CD4-positive, CD25-positive, alpha-beta regulatory T cell (primary cell): ENCODE results near the gene CRCP. TPM values are rescaled to one million over a fixed set of nuclear protein-coding genes. Genes with fewer than 3 reads are reported as not detected.
"Not testable (repeated sequence)": the region's sequence is repeated elsewhere in the genome, so short reads cannot be mapped to it uniquely, and the experiment has no call there.

Experiments
- ATAC-seq, 2 donors: fragments of 150-1000 bp; cut with Tn5 transposase; one replicate each; pipeline ENCODE4 v1.10.0; 2021; ENCODE audit warnings: low read depth in 2 of 2, moderate number of reproducible peaks in 2 of 2, moderate library complexity in 1 of 2
- DNase-seq, 3 donors: peaks; one replicate each; pipeline versions ENCODE4 v3.0.0 to v3.0.0-alpha.2; 2012 to 2022; ENCODE audit warnings: mixed read lengths in 1 of 3
- H3K27ac ChIP-seq: one replicate; pipeline ENCODE4 v1.7.0; 2013; ENCODE audit warnings: mild to moderate bottlenecking, low read length; ENCODE audit not compliant: insufficient read depth, poor library complexity, severe bottlenecking
- H3K27me3 ChIP-seq: one replicate; pipeline ENCODE4 v1.7.0; 2013; ENCODE audit warnings: low read length; ENCODE audit not compliant: control insufficient read depth, insufficient read depth
- H3K36me3 ChIP-seq: one replicate; pipeline ENCODE4 v1.7.0; 2013; ENCODE audit warnings: mild to moderate bottlenecking, low read length, moderate library complexity; ENCODE audit not compliant: control insufficient read depth, insufficient read depth
- H3K4me1 ChIP-seq: 2 replicates; pipeline ENCODE4 v1.7.0; 2013; ENCODE audit warnings: mild to moderate bottlenecking, low read length; ENCODE audit not compliant: insufficient read depth, control insufficient read depth, poor library complexity, severe bottlenecking
- H3K4me3 ChIP-seq: one replicate; pipeline ENCODE4 v1.7.0; 2013; ENCODE audit warnings: low read depth, mild to moderate bottlenecking, low read length, moderate library complexity
- H3K9me3 ChIP-seq, 2 experiments: 1 replicate in 1 of 2; 2 replicates in 1 of 2; pipeline ENCODE4 v1.7.0; 2013; ENCODE audit warnings: low read length in 2 of 2, mild to moderate bottlenecking in 1 of 2, moderate library complexity in 1 of 2; ENCODE audit not compliant: control insufficient read depth in 2 of 2
- H3K27ac Mint-ChIP-seq, 3 donors: one replicate each; pipeline ENCODE4 v1.8.0; 2020 to 2022; ENCODE audit warnings: mild to moderate bottlenecking in 3 of 3, mixed read lengths in 3 of 3, moderate library complexity in 2 of 3
- H3K27me3 Mint-ChIP-seq: one replicate; pipeline ENCODE4 v1.8.0; 2022; ENCODE audit warnings: mild to moderate bottlenecking, mixed read lengths
- H3K36me3 Mint-ChIP-seq: one replicate; pipeline ENCODE4 v1.8.0; 2020; ENCODE audit warnings: mixed read lengths
- H3K4me1 Mint-ChIP-seq, 4 donors: one replicate each; pipeline ENCODE4 v1.8.0; 2020 to 2022; ENCODE audit warnings: mixed read lengths in 4 of 4, mild to moderate bottlenecking in 1 of 4
- H3K4me3 Mint-ChIP-seq, 4 donors: one replicate each; pipeline ENCODE4 v1.8.0; 2020 to 2022; ENCODE audit warnings: mild to moderate bottlenecking in 4 of 4, mixed read lengths in 4 of 4, moderate library complexity in 3 of 4
- H3K9me3 Mint-ChIP-seq, 7 donors: one replicate each; pipeline ENCODE4 v1.8.0; 2020 to 2022; ENCODE audit warnings: mixed read lengths in 7 of 7, mild to moderate bottlenecking in 3 of 7, moderate library complexity in 2 of 7
- polyA plus RNA-seq, 4 donors: library from polyadenylated mRNA; unstranded; fragments of 300-500 nt; fragmentation: Illumina TruSeq; gene quantifications; one replicate each; pipeline ENCODE4 v1.2.3, GENCODE V29; 2021
- total RNA-seq: library from RNA; stranded (reverse); gene quantifications from one replicate; pipeline ENCODE4 v1.2.3, GENCODE V29; 2022

CRCP gene
- total and polyA plus RNA-seq, 5 donors from 2014 or later = 19.8 to 33.4 (median 29.0) TPM

DNA sequence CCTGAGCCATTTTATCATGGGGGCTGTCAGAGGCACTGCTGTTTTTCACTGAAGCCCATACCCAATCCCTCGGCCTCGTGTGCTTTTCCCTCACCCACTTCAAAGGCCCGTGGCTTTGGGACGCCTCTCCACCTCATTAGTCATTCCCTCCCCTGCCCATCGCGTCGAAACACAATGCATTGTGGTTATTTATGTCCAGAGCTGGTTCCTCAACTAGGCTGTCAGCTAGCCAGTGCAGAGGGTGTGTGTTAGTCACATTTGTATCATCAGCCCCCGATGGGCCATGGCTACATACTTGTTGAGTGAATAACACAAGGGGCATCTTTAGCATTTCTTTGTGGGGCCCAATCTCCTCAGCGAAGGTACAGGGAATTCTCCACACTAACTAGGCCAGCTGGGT is 3.8 kb upstream of the CRCP start:
- no peak for DNase-seq
- no peaks in the 10 kb centered on the region for H3K9me3 ChIP-seq
- Mint-ChIP-seq H3K27me3 (no peaks in the 10 kb centered on the region), H3K4me3 (no peak overlapping the region), H3K27ac (no peak overlapping the region), H3K36me3 (peaks cover 3% of the 10 kb centered on the region), H3K4me1 (peaks cover 7 to 22% (median 11%) of the 10 kb centered on the region in 4 donors), H3K9me3 (no peaks in the 10 kb centered on the region)
- H3K4me1 ChIP-seq = peaks cover 15% of the 10 kb centered on the region
- H3K27me3 ChIP-seq = no peaks in the 10 kb centered on the region
- H3K4me3 ChIP-seq = no peak overlapping the region
- ATAC-seq = no peak
- no peak overlapping the region for H3K27ac ChIP-seq
- H3K36me3 ChIP-seq = no peaks in the 10 kb centered on the region

- not testable (repeated sequence) for H3K9me3 ChIP-seq, H3K36me3 Mint-ChIP-seq, H3K27ac ChIP-seq, H3K36me3 ChIP-seq, ATAC-seq, H3K27me3 ChIP-seq, H3K27me3 Mint-ChIP-seq, DNase-seq, H3K9me3 Mint-ChIP-seq
- H3K4me3 Mint-ChIP-seq = peak overlapping the region; percentile 61 to 99 (median 86)
- peak overlapping the region; percentile 45 for H3K4me3 ChIP-seq
- peak overlapping the region; percentile 2 to 89 (median 84) for H3K27ac Mint-ChIP-seq
- peaks cover 30 to 68% (median 47%) of the 10 kb centered on the region in 4 donors for H3K4me1 Mint-ChIP-seq
- peaks cover 33% of the 10 kb centered on the region for H3K4me1 ChIP-seq
Measured at GRCh38 chr7:66116680-66117420, 2.2 kb downstream of the CRCP start.

- Mint-ChIP-seq H3K9me3 (no peaks in the 10 kb centered on the region), H3K36me3 (peaks cover 8% of the 10 kb centered on the region), H3K4me1 (peaks cover 30 to 78% (median 51%) of the 10 kb centered on the region in 4 donors), H3K27ac (peak overlapping the region in 2 of 3 donors; percentile 16 to 52), H3K27me3 (no peaks in the 10 kb centered on the region), H3K4me3 (peak overlapping the region in 3 of 4 donors; percentile 44 to 99 (median 67))
- Histone ChIP-seq H3K27me3 (no peaks in the 10 kb centered on the region), H3K27ac (no peak overlapping the region), H3K36me3 (peaks cover 14% of the 10 kb centered on the region), H3K9me3 (no peaks in the 10 kb centered on the region), H3K4me3 (no peak overlapping the region), H3K4me1 (peaks cover 33% of the 10 kb centered on the region)
- ATAC-seq (no peak), DNase-seq (no peak)
Measured at GRCh38 chr7:66118603-66119002, 4.0 kb downstream of the CRCP start.

DNA sequence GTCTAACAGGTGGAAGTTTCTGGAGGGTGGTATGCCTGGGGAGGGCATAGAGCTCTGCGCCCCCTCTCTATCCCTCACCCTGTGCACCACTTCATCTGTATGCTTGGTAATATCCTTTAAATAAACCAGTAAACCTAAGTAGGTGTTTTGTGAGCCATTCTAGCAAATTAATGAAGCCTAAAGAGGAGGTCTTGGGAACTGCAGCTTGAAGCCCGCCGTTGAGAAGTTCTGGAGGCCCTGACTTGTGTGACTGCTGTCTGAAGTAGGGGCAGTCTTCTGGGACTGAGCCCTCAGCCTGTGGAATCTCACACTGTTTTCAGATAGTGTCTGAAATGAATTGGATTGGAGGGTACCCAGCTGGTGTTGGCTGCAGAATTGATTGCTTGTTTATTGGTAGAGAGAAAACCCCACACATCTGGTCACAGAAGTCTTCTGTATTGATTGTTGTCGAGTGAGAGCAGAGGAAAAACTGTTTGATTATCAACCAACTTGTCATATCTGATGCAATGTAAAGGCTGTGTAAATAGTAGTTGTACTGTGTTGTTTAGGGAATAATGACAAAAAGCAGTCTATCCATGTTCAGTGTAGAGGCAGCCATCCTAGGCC is 4.7 kb downstream of the CRCP start:
- Mint-ChIP-seq H3K27ac (peak overlapping the region in 2 of 3 donors; percentile 31 to 52), H3K4me3 (peak overlapping the region in 2 of 4 donors; percentile 44 to 99)

GRCh38 chr7:66123175-66123528 is 8.5 kb downstream of the CRCP start:
- no peak for DNase-seq
- Mint-ChIP-seq H3K27ac (peak overlapping the region in 1 of 3 donors; percentile 9), H3K27me3 (no peaks in the 10 kb centered on the region), H3K4me3 (no peak overlapping the region), H3K36me3 (peaks cover 5% of the 10 kb centered on the region), H3K4me1 (peaks cover 35 to 72% (median 44%) of the 10 kb centered on the region in 4 donors), H3K9me3 (no peaks in the 10 kb centered on the region)
- Histone ChIP-seq H3K27me3 (no peaks in the 10 kb centered on the region), H3K27ac (no peak overlapping the region), H3K4me1 (peaks cover 20% of the 10 kb centered on the region), H3K4me3 (no peak overlapping the region), H3K9me3 (no peaks in the 10 kb centered on the region), H3K36me3 (peaks cover 14% of the 10 kb centered on the region)
- no peak for ATAC-seq

More for the DNA sequence above, 4.7 kb downstream of the CRCP start:
- H3K9me3 Mint-ChIP-seq = no peaks in the 10 kb centered on the region
- Histone ChIP-seq H3K27me3 (no peaks in the 10 kb centered on the region), H3K27ac (peak overlapping the region; percentile 16), H3K4me1 (peaks cover 29% of the 10 kb centered on the region), H3K4me3 (no peak overlapping the region), H3K9me3 (no peaks in the 10 kb centered on the region), H3K36me3 (peaks cover 14% of the 10 kb centered on the region)
- H3K4me1 Mint-ChIP-seq = peaks cover 30 to 76% (median 53%) of the 10 kb centered on the region in 4 donors
- H3K36me3 Mint-ChIP-seq = peaks cover 8% of the 10 kb centered on the region
- no peak for DNase-seq
- ATAC-seq = no peak
- no peaks in the 10 kb centered on the region for H3K27me3 Mint-ChIP-seq

DNA sequence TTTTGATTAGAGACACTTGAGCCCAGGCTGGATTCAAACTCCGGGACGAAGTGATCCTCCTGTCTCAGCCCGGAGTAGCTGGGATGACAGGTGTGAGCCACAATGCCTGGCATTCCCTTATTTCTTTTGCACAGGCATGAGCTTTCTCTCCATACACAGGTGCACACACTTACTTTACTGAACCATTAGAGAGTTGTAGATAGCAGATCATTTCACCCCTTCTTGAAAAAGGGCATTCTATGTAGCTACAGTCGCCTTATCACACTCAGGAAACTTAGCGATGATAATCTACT is 9.9 kb downstream of the CRCP start:
- H3K4me3 Mint-ChIP-seq = peak overlapping the region; percentile 14 to 59 (median 44)
- not testable (repeated sequence) for H3K36me3 ChIP-seq, ATAC-seq, H3K27me3 ChIP-seq, H3K9me3 ChIP-seq, DNase-seq, H3K27me3 Mint-ChIP-seq, H3K36me3 Mint-ChIP-seq, H3K9me3 Mint-ChIP-seq
- H3K4me1 Mint-ChIP-seq = peaks cover 23 to 59% (median 36%) of the 10 kb centered on the region in 4 donors
- peak overlapping the region in 1 of 3 donors; percentile 73 for H3K27ac Mint-ChIP-seq
- Histone ChIP-seq H3K4me1 (peaks cover 12% of the 10 kb centered on the region), H3K27ac (peak overlapping the region; percentile 5), H3K4me3 (peak overlapping the region; percentile 35)

GRCh38 chr7:66125052-66125694 is 10.5 kb downstream of the CRCP start:
- peaks cover 23 to 56% (median 37%) of the 10 kb centered on the region in 4 donors for H3K4me1 Mint-ChIP-seq
- Histone ChIP-seq H3K9me3 (no peaks in the 10 kb centered on the region), H3K4me3 (peak overlapping the region; percentile 35), H3K27ac (peak overlapping the region; percentile 5), H3K4me1 (peaks cover 12% of the 10 kb centered on the region), H3K36me3 (peaks cover 5% of the 10 kb centered on the region), H3K27me3 (no peaks in the 10 kb centered on the region)
- H3K4me3 Mint-ChIP-seq = peak overlapping the region in 3 of 4 donors; percentile 2 to 59 (median 14)
- ATAC-seq (peak in 1 of 2 donors; percentile 53), DNase-seq (no peak)
- no peaks in the 10 kb centered on the region for H3K9me3 Mint-ChIP-seq
- H3K27ac Mint-ChIP-seq = peak overlapping the region; percentile 22 to 79 (median 73)
- H3K27me3 Mint-ChIP-seq = no peaks in the 10 kb centered on the region
- no peaks in the 10 kb centered on the region for H3K36me3 Mint-ChIP-seq
